Vagina (tissue), 2 donors: ENCODE data around the gene ARHGAP19. TPM values are rescaled to one million over a fixed set of nuclear protein-coding genes. Genes with fewer than 3 reads are reported as not detected.

Experiments
- DNase-seq, 2 donors: peaks; one replicate each; pipeline ENCODE4 v3.0.0-alpha.2; 2017; ENCODE audit errors: extremely low spot score in 2 of 2
- H3K27ac ChIP-seq: fragments of 200-600 bp; sonication (generic); one replicate; pipeline ENCODE4 v1.5.1; 2019
- H3K27me3 ChIP-seq: fragments of 200-600 bp; sonication (generic); one replicate; pipeline ENCODE4 v1.5.1; 2019
- H3K36me3 ChIP-seq, 2 donors: fragments of 200-600 bp; sonication (generic); one replicate each; pipeline ENCODE4 v1.5.1; 2017 to 2019
- H3K4me1 ChIP-seq: fragments of 200-600 bp; sonication (generic); one replicate; pipeline ENCODE4 v1.5.1; 2019
- H3K4me3 ChIP-seq, 2 donors: fragments of 200-600 bp; sonication (generic); 1 replicate in 1 of 2; 2 replicates in 1 of 2; pipeline ENCODE4 v1.5.1; 2016 to 2019
- H3K9me3 ChIP-seq: fragments of 200-600 bp; sonication (generic); one replicate; pipeline ENCODE4 v1.5.1; 2019
- CTCF ChIP-seq, 3 experiments: fragments of 450-650 bp in 2 of 3; fragments of 200-600 bp in 1 of 3; sonication (generic) in 1 of 3; IDR thresholded peaks; one replicate each; pipeline ENCODE4 v1.5.1; 2017 to 2019; ENCODE audit warnings: antibody characterized with exemption in 3 of 3, mild to moderate bottlenecking in 2 of 3, moderate library complexity in 2 of 3
- POLR2A ChIP-seq, 2 donors: fragments of 450-650 bp; IDR thresholded peaks; one replicate each; pipeline ENCODE4 v1.6.1; 2017; ENCODE audit warnings: antibody characterized with exemption in 2 of 2, mild to moderate bottlenecking in 2 of 2, moderate library complexity in 2 of 2
- POLR2AphosphoS5 ChIP-seq, 2 donors: sonication (generic); formaldehyde crosslinking; IDR thresholded peaks; one replicate each; pipeline ENCODE4 v1.9.0; 2017; ENCODE audit warnings: antibody characterized with exemption in 2 of 2, mild to moderate bottlenecking in 2 of 2, low read depth in 1 of 2; ENCODE audit not compliant: insufficient read depth in 1 of 2
- intact Hi-C: fragments of 100-400 bp; cut with DNase I; formaldehyde crosslinking; loops from one replicate; pipeline ENCODE4 v1.15.1; 2023
- total RNA-seq: library from RNA; depleted of rRNA; stranded (reverse); fragments of >200 nt; gene quantifications from one replicate; pipeline ENCODE4 v1.2.3, GENCODE V29; 2016

ARHGAP19 gene
- total RNA-seq, 1 donor from 2014 or later = 3.9 TPM

DNA sequence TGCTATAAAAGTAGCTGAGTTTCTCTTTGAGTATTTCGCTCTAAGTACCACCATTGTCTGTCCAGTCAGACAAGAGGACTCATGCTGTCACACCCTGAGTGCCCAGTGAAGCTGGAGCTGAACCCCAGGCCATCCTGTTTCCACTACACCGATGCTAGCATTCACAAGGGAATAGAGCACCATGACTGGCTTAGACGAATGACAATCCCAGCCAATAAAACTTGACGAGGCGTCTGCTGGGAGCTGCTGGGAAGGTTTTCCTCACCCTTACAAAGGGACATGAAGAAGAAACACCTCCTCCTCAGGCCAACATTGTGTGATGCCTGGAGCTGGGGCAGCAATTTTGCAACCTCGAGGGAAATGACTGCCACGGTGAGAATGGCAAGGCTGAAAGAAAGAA lies 89.2 kb downstream of the ARHGAP19 start:
- Histone ChIP-seq H3K9me3 (no peaks in the 10 kb centered on the region), H3K27me3 (no peaks in the 10 kb centered on the region), H3K36me3 (no peaks in the 10 kb centered on the region), H3K27ac (no peak overlapping the region), H3K4me3 (no peak overlapping the region), H3K4me1 (no peaks in the 10 kb centered on the region)
- DNase-seq = no peak
- no peak for TF ChIP-seq POLR2A (IDR thresholded peaks at IDR 0.05)
- no peak for TF ChIP-seq POLR2AphosphoS5 (IDR thresholded peaks at IDR 0.05; ENCODE audit: insufficient read depth in 1 of 2, low read depth in 1 of 2)
- TF ChIP-seq CTCF (IDR thresholded peaks at IDR 0.05) = no peak
- intact Hi-C loops = no loop called here

GRCh38 chr10:97200616-97201015 lies 91.8 kb downstream of the ARHGAP19 start:
- no peak overlapping the region for H3K27ac ChIP-seq
- DNase-seq = no peak
- H3K4me1 ChIP-seq = peaks cover 11% of the 10 kb centered on the region
- no peaks in the 10 kb centered on the region for H3K9me3 ChIP-seq
- no peak overlapping the region for H3K4me3 ChIP-seq
- no peaks in the 10 kb centered on the region for H3K27me3 ChIP-seq
- H3K36me3 ChIP-seq = no peaks in the 10 kb centered on the region
- intact Hi-C loops = no loop called here
- TF ChIP-seq CTCF (IDR thresholded peaks at IDR 0.05) (no peak), POLR2AphosphoS5 (IDR thresholded peaks at IDR 0.05; ENCODE audit: insufficient read depth in 1 of 2, low read depth in 1 of 2) (no peak), POLR2A (IDR thresholded peaks at IDR 0.05) (no peak)

DNA sequence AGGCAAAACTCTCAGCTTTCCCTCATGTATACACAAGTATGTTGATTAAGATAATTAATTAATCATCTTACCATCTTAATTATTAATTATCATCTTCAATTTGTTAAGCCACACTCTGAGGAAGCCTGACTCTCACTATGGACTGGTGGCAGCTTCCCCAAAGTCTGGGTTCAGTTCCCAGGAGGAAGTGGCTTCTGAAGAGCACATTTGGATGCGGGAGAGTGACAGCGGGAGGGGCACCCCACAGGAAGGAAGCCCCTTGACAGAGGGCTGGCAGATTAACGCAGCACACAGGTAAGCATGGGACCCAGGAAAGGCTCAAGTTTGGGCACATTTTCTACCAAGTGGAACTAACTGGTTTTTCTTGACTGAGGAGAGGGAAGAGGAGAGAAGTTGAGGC lies 93.3 kb downstream of the ARHGAP19 start:
- no peak for DNase-seq
- intact Hi-C loops = no loop called here
- H3K27ac ChIP-seq = no peak overlapping the region
- H3K27me3 ChIP-seq = no peaks in the 10 kb centered on the region
- H3K9me3 ChIP-seq = no peaks in the 10 kb centered on the region
- H3K36me3 ChIP-seq = no peaks in the 10 kb centered on the region
- TF ChIP-seq CTCF (IDR thresholded peaks at IDR 0.05) (no peak), POLR2A (IDR thresholded peaks at IDR 0.05) (no peak), POLR2AphosphoS5 (IDR thresholded peaks at IDR 0.05; ENCODE audit: insufficient read depth in 1 of 2, low read depth in 1 of 2) (no peak)
- no peak overlapping the region for H3K4me3 ChIP-seq
- H3K4me1 ChIP-seq = peaks cover 14% of the 10 kb centered on the region

DNA sequence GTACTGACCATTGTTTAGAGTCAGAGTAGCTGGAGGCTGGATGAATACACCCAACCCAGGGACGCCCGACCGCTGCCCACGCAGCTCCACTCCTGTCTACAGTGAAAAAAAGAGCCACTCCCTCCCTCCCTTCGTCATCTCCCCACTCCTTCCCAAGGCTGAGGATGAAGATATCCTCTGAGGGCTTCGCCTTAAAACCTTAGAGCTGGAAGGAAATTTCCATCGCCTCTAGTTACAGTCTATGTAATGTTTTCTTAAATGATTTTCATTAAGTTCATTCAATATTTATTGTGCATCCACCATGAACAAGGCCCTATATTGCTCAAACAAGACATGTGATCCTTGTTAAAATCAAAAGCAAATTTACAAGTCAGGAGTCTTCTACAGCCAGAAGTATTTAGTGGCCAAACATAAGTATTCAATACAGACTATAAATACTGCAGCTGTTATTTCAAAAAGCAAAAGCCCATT lies 95.4 kb downstream of the ARHGAP19 start:
- peak overlapping the region in 1 of 2 donors; percentile 67 for H3K4me3 ChIP-seq
- no peak for TF ChIP-seq POLR2A (IDR thresholded peaks at IDR 0.05)
- TF ChIP-seq POLR2AphosphoS5 (IDR thresholded peaks at IDR 0.05; ENCODE audit: insufficient read depth in 1 of 2, low read depth in 1 of 2) = no peak
- TF ChIP-seq CTCF (IDR thresholded peaks at IDR 0.05) = no peak
- H3K27me3 ChIP-seq = no peaks in the 10 kb centered on the region
- no peak for DNase-seq
- no peaks in the 10 kb centered on the region for H3K36me3 ChIP-seq
- peak overlapping the region; percentile 77 for H3K27ac ChIP-seq
- intact Hi-C loops = no loop called here
- H3K4me1 ChIP-seq = peaks cover 14% of the 10 kb centered on the region
- no peaks in the 10 kb centered on the region for H3K9me3 ChIP-seq

GRCh38 chr10:97196223-97197029 lies 96.0 kb downstream of the ARHGAP19 start:
- peak overlapping the region; percentile 77 for H3K27ac ChIP-seq
- DNase-seq = no peak
- H3K9me3 ChIP-seq = no peaks in the 10 kb centered on the region
- H3K4me3 ChIP-seq = peak overlapping the region; percentile 41 to 67
- H3K4me1 ChIP-seq = peaks cover 14% of the 10 kb centered on the region
- TF ChIP-seq POLR2A (IDR thresholded peaks at IDR 0.05) = no peak
- peak in 2 of 3 experiments; percentile 16 to 51 for TF ChIP-seq CTCF (IDR thresholded peaks at IDR 0.05)
- TF ChIP-seq POLR2AphosphoS5 (IDR thresholded peaks at IDR 0.05; ENCODE audit: insufficient read depth in 1 of 2, low read depth in 1 of 2) = no peak
- intact Hi-C loops = no loop called here
- no peaks in the 10 kb centered on the region for H3K36me3 ChIP-seq
- no peaks in the 10 kb centered on the region for H3K27me3 ChIP-seq
